ENCODE measurements around the gene MDP1.

GRCh38 chr14:24189460-24189859 lies 26.4 kb downstream of the MDP1 start:
- TF ChIP-seq ZNF274 (IDR thresholded peaks at IDR 0.05; ENCODE audit: low read depth, low read length) (no peak), YY1 (IDR thresholded peaks at IDR 0.05; ENCODE audit: insufficient read depth, insufficient read length) (no peak), SUZ12 (IDR thresholded peaks at IDR 0.05; ENCODE audit: extremely low read depth, insufficient read depth, insufficient read length) (no peak)

Measured in NT2/D1 (cell line).